Measurements from ENCODE around the gene EMILIN1. TPM values are rescaled to one million over a fixed set of nuclear protein-coding genes. Genes with fewer than 3 reads are reported as not detected.

The EMILIN1 gene
- total and polyA plus RNA-seq, 2 experiments from 2014 or later: 3.2 to 15.4 TPM

GRCh38 chr2:27117995-27118524 lies 39.6 kb downstream of the EMILIN1 start:
- Histone ChIP-seq H3K4me3 (peak overlapping the region; percentile 65), H3K36me3 (ENCODE audit: insufficient read depth) (no peaks in the 10 kb centered on the region), H2AFZ (peak overlapping the region; percentile 96), H4K20me1 (replicated peaks; ENCODE audit: insufficient read depth) (no peaks in the 10 kb centered on the region), H3F3A (replicated peaks; ENCODE audit: low read depth) (peaks cover 9% of the 10 kb centered on the region; the same call in 1 of the 2 replicates), H3K9me2 (ENCODE audit: insufficient read depth) (no peaks in the 10 kb centered on the region), H3K27ac (ENCODE audit: low read depth) (no peak overlapping the region), H3K4me1 (ENCODE audit: insufficient read depth) (peaks cover 12% of the 10 kb centered on the region), H3K79me2 (replicated peaks; ENCODE audit: insufficient read depth) (no peaks in the 10 kb centered on the region), H3K4me2 (peak overlapping the region; percentile 85), H3K27me3 (ENCODE audit: insufficient read depth) (peaks cover 62% of the 10 kb centered on the region)
- Mint-ChIP-seq H3K27ac (no peak overlapping the region), H3K36me3 (ENCODE audit: low read depth) (no peaks in the 10 kb centered on the region; the same call in 2 of the 3 replicates), H3K4me3 (peak overlapping the region; percentile 66), H3K9me3 (no peaks in the 10 kb centered on the region; the same call in 2 of the 3 replicates), H3K27me3 (ENCODE audit: insufficient read depth, low read depth, poor library complexity) (peaks cover 50% of the 10 kb centered on the region), H3K4me1 (peaks cover 8% of the 10 kb centered on the region; the same call in 2 of the 3 replicates)
- ATAC-seq (peak; percentile 70), DNase-seq (ENCODE audit: low spot score) (no peak)
- TF ChIP-seq ZNF114 (CRISPR knock-in tag; IDR thresholded peaks at IDR 0.05): no peak
- no peak for TF ChIP-seq ETS1 (IDR thresholded peaks at IDR 0.05)
- no peak for TF ChIP-seq EZH2phosphoT487 (IDR thresholded peaks at IDR 0.05; ENCODE audit: unreplicated experiment)
- TF ChIP-seq ZNF462 (CRISPR knock-in tag; IDR thresholded peaks at IDR 0.05): no peak
- TF ChIP-seq JUNB (IDR thresholded peaks at IDR 0.05; ENCODE audit: unreplicated experiment): no peak
- no peak for TF ChIP-seq STAT1 (IDR thresholded peaks at IDR 0.05; ENCODE audit: unreplicated experiment)
- no peak for TF ChIP-seq POLR2AphosphoS5 (IDR thresholded peaks at IDR 0.05; ENCODE audit: low read depth)
- TF ChIP-seq CTCF (conservative IDR thresholded peaks at IDR 0.05; ENCODE audit: low read depth in 2 of 2): no peak
- TF ChIP-seq CREB1 (CRISPR knock-in tag; IDR thresholded peaks at IDR 0.05; ENCODE audit: low read depth): no peak
- TF ChIP-seq REST (IDR thresholded peaks at IDR 0.05; ENCODE audit: unreplicated experiment): no peak
- TF ChIP-seq EZH2 (IDR thresholded peaks at IDR 0.05; ENCODE audit: low read depth, unreplicated experiment): no peak
- no peak for TF ChIP-seq NANOG (IDR thresholded peaks at IDR 0.05; ENCODE audit: borderline replicate concordance)
- TF ChIP-seq ZNF331 (CRISPR knock-in tag; IDR thresholded peaks at IDR 0.05; ENCODE audit: low read depth): no peak

Measured in GM23338 (cell line).